HepG2 (cell line): ENCODE data around the gene RAB14. TPM values are rescaled to one million over a fixed set of nuclear protein-coding genes. Genes with fewer than 3 reads are reported as not detected.

Experiments used
- CREB1 ChIP-seq, 2 experiments: fragments of 450-650 bp in 1 of 2; IDR thresholded peaks; 2 replicates each; pipeline ENCODE4 v1.6.1; 2016 to 2017; ENCODE audit warnings: control low read depth in 1 of 2, mild to moderate bottlenecking in 1 of 2, missing compliant biosample characterization in 1 of 2, missing genetic modification characterization in 1 of 2
- HOXA9 ChIP-seq: sonication (generic); formaldehyde crosslinking; IDR thresholded peaks from 2 replicates; pipeline ENCODE4 v1.8.1; 2022; ENCODE audit warnings: missing genetic modification reagents, mild to moderate bottlenecking, moderate library complexity, borderline replicate concordance
- PHF8 ChIP-seq: sonication (generic); formaldehyde crosslinking; IDR thresholded peaks from 2 replicates; pipeline ENCODE4 v1.5.0; 2020; ENCODE audit warnings: missing genetic modification reagents
- TAF15 ChIP-seq: fragments of 200-400 bp; formaldehyde crosslinking; IDR thresholded peaks from one replicate; pipeline ENCODE4 v1.6.1; 2018; ENCODE audit warnings: mild to moderate bottlenecking, low read depth, low read length; ENCODE audit not compliant: poor library complexity, severe bottlenecking
- ZNF101 ChIP-seq: sonication (generic); formaldehyde crosslinking; IDR thresholded peaks from 2 replicates; pipeline ENCODE4 v1.4.0; 2020; ENCODE audit warnings: mild to moderate bottlenecking, low read depth, missing genetic modification reagents, borderline replicate concordance
- ZNF274 ChIP-seq: sonication (generic); formaldehyde crosslinking; IDR thresholded peaks from 2 replicates; pipeline ENCODE4 v1.5.1; 2020; ENCODE audit warnings: mild to moderate bottlenecking, missing genetic modification reagents
- ZNF343 ChIP-seq: sonication (generic); formaldehyde crosslinking; IDR thresholded peaks from 2 replicates; pipeline ENCODE4 v1.4.0; 2020; ENCODE audit warnings: mild to moderate bottlenecking, missing genetic modification reagents
- ZNF354B ChIP-seq: sonication (generic); formaldehyde crosslinking; IDR thresholded peaks from 2 replicates; pipeline ENCODE4 v1.8.0; 2022; ENCODE audit warnings: mild to moderate bottlenecking, missing genetic modification reagents
- ZNF672 ChIP-seq: sonication (generic); formaldehyde crosslinking; IDR thresholded peaks from 2 replicates; pipeline ENCODE4 v1.8.1; 2022; ENCODE audit warnings: missing genetic modification reagents
- polyA plus RNA-seq, 8 experiments: library from polyadenylated mRNA; depleted of rRNA in 3 of 8; stranded (reverse) in 7 of 8; unstranded in 1 of 8; fragments of >200 nt; fragmentation: Illumina TruSeq in 4 of 8; extraction: Trizol in 4 of 8; gene quantifications; 2 replicates each; pipeline versions ENCODE4 v1.2.1 to v1.2.3, GENCODE V29; 2011 to 2016; ENCODE audit warnings: low read depth in 4 of 8, missing spikeins in 1 of 8, mixed read lengths in 1 of 8; ENCODE audit not compliant: insufficient read depth in 1 of 8
- total RNA-seq, 5 experiments: library from RNA; depleted of rRNA; stranded (reverse); fragments of >200 nt; fragmentation: Illumina TruSeq; extraction: Trizol; gene quantifications; 2 replicates each; pipeline ENCODE4 v1.2.3, GENCODE V29; 2016; ENCODE audit warnings: low read depth in 1 of 5
- TF ChIP-seq, protein P1 (sequence below): sonication (generic); formaldehyde crosslinking; IDR thresholded peaks from 2 replicates; pipeline ENCODE4 v1.4.0; 2020; ENCODE audit warnings: mild to moderate bottlenecking, missing genetic modification reagents
- TF ChIP-seq, protein P2 (sequence below): IDR thresholded peaks from 2 replicates; pipeline ENCODE4 v1.6.1; 2012; ENCODE audit warnings: inconsistent platforms
- TF ChIP-seq, protein P3 (sequence below): sonication (generic); formaldehyde crosslinking; IDR thresholded peaks from 2 replicates; pipeline ENCODE4 v1.5.1; 2020; ENCODE audit warnings: mild to moderate bottlenecking, missing genetic modification reagents, borderline replicate concordance
- TF ChIP-seq, protein P4 (sequence below): sonication (generic); formaldehyde crosslinking; IDR thresholded peaks from 2 replicates; pipeline ENCODE4 v1.4.0; 2020; ENCODE audit warnings: missing genetic modification reagents
- TF ChIP-seq, protein P5 (sequence below): sonication (generic); formaldehyde crosslinking; IDR thresholded peaks from 2 replicates; pipeline ENCODE4 v1.4.0; 2020; ENCODE audit warnings: missing genetic modification reagents

The RAB14 gene
- total and polyA plus RNA-seq, 2 of the 13 experiments (the other 11 are each of a cell fraction or from before 2014, with no cell fraction given) = 17.4 to 19.3 TPM

DNA sequence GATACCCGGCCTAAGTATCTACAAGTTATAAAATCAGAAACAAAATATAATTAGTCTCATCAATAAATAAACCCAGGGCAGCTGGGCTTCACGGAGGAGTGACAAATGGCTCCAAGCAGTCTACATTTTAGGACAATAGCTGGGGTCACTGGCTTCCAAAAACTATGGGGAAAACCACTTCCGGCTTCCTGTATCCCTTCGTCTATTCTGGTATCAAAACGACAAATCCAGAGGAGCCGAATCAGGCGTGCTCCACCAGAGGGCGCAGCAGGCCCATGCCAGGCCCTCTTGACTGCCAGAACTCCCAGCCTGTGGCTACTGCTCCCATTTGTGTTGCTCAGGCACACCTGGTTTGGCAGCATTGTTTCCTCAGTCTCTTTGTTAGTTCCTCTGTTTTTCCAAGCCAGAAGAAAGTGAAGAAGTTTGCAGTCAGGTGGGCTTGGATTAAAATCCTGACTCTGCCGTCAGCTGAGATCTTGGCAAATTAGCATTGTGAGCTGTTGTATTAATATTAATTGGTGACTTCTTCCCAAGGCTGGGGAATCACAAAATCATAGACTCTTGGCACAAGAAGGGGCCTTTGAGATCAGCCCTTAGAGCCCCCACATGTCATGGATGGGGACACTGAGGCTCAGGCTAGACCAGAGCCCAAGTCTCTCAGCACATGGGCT is 11.6 kb upstream of the RAB14 start (continued):
- TF ChIP-seq, protein P1, sequence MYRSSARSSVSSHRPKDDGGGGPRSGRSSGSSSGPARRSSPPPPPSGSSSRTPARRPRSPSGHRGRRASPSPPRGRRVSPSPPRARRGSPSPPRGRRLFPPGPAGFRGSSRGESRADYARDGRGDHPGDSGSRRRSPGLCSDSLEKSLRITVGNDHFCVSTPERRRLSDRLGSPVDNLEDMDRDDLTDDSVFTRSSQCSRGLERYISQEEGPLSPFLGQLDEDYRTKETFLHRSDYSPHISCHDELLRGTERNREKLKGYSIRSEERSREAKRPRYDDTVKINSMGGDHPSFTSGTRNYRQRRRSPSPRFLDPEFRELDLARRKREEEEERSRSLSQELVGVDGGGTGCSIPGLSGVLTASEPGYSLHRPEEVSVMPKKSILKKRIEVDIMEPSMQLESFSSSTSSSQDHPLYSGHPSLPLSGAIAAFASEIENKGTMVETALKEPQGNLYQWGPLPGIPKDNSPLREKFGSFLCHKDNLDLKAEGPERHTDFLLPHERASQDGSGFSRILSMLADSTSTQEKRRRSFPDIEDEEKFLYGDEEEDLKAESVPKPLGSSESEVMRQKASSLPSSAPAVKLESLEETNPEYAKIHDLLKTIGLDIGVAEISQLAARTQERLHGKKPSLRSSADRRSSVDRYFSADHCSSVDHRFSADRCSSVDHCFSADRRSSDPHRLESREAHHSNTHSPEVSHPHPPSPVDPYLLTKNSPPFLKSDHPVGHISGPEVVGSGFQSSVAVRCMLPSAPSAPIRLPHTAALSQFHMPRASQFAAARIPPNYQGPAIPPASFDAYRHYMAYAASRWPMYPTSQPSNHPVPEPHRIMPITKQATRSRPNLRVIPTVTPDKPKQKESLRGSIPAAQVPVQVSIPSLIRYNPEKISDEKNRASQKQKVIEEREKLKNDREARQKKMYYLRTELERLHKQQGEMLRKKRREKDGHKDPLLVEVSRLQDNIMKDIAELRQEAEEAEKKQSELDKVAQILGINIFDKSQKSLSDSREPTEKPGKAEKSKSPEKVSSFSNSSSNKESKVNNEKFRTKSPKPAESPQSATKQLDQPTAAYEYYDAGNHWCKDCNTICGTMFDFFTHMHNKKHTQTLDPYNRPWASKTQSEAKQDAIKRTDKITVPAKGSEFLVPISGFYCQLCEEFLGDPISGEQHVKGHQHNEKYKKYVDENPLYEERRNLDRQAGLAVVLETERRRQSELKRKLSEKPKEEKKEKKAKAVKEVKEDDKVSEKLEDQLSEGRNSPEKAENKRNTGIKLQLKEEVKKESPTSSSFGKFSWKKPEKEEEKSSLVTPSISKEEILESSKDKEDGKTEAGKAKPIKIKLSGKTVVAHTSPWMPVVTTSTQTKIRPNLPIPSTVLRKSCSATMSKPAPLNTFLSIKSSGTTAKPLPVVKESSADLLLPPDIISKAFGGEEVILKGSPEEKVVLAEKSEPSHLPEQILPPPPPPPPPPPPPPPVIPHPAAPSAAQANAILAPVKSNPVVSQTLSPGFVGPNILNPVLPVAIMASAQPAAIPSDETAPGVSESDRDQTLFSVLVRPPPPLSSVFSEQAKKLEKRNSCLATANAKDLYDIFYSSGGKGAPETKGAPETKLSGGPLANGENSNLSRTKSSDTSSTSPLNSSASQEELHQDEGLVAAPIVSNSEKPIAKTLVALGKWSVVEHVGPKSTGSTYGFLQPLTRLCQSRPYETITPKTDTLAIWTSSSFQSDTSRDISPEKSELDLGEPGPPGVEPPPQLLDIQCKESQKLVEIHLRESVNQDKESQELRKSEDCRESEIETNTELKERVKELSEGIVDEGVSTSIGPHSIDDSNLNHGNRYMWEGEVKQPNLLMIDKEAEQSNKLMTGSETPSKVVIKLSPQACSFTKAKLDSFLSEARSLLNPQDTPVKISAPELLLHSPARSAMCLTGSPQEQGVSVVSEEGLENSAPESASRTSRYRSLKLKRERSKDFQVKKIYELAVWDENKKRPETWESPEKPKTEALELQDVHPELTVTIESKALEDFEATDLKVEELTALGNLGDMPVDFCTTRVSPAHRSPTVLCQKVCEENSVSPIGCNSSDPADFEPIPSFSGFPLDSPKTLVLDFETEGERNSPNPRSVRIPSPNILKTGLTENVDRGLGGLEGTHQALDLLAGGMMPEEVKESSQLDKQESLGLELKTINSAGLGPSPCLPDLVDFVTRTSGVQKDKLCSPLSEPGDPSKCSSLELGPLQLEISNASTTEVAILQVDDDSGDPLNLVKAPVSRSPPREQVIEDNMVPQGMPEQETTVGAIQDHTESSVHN (CRISPR knock-in tag) = no peak
- peak; percentile 24; the same call in 1 of the 2 replicates for TF ChIP-seq PHF8 (CRISPR knock-in tag)
- TF ChIP-seq ZNF101 (CRISPR knock-in tag) = no peak
- TF ChIP-seq, protein P2, sequence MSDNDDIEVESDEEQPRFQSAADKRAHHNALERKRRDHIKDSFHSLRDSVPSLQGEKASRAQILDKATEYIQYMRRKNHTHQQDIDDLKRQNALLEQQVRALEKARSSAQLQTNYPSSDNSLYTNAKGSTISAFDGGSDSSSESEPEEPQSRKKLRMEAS = peak; percentile 23; the same call in 1 of the 2 replicates
- no peak for TF ChIP-seq CREB1 (IDR thresholded peaks at IDR 0.05)
- TF ChIP-seq CREB1 (CRISPR knock-in tag; IDR thresholded peaks at IDR 0.05) = no peak
- no peak for TF ChIP-seq ZNF354B (CRISPR knock-in tag)
- no peak for TF ChIP-seq HOXA9 (CRISPR knock-in tag)
- TF ChIP-seq, protein P3, sequence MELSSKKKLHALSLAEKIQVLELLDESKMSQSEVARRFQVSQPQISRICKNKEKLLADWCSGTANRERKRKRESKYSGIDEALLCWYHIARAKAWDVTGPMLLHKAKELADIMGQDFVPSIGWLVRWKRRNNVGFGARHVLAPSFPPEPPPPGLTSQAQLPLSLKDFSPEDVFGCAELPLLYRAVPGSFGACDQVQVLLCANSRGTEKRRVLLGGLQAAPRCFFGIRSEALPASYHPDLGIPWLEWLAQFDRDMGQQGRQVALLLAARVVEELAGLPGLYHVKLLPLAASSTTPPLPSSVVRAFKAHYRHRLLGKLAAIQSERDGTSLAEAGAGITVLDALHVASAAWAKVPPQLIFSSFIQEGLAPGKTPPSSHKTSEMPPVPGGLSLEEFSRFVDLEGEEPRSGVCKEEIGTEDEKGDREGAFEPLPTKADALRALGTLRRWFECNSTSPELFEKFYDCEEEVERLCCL (CRISPR knock-in tag) = no peak
- no peak for TF ChIP-seq ZNF343 (CRISPR knock-in tag)
- TF ChIP-seq, protein P4, sequence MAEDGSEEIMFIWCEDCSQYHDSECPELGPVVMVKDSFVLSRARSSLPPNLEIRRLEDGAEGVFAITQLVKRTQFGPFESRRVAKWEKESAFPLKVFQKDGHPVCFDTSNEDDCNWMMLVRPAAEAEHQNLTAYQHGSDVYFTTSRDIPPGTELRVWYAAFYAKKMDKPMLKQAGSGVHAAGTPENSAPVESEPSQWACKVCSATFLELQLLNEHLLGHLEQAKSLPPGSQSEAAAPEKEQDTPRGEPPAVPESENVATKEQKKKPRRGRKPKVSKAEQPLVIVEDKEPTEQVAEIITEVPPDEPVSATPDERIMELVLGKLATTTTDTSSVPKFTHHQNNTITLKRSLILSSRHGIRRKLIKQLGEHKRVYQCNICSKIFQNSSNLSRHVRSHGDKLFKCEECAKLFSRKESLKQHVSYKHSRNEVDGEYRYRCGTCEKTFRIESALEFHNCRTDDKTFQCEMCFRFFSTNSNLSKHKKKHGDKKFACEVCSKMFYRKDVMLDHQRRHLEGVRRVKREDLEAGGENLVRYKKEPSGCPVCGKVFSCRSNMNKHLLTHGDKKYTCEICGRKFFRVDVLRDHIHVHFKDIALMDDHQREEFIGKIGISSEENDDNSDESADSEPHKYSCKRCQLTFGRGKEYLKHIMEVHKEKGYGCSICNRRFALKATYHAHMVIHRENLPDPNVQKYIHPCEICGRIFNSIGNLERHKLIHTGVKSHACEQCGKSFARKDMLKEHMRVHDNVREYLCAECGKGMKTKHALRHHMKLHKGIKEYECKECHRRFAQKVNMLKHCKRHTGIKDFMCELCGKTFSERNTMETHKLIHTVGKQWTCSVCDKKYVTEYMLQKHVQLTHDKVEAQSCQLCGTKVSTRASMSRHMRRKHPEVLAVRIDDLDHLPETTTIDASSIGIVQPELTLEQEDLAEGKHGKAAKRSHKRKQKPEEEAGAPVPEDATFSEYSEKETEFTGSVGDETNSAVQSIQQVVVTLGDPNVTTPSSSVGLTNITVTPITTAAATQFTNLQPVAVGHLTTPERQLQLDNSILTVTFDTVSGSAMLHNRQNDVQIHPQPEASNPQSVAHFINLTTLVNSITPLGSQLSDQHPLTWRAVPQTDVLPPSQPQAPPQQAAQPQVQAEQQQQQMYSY (CRISPR knock-in tag) = no peak
- TF ChIP-seq TAF15 = no peak
- no peak for TF ChIP-seq ZNF274 (CRISPR knock-in tag)
- TF ChIP-seq, protein P5, sequence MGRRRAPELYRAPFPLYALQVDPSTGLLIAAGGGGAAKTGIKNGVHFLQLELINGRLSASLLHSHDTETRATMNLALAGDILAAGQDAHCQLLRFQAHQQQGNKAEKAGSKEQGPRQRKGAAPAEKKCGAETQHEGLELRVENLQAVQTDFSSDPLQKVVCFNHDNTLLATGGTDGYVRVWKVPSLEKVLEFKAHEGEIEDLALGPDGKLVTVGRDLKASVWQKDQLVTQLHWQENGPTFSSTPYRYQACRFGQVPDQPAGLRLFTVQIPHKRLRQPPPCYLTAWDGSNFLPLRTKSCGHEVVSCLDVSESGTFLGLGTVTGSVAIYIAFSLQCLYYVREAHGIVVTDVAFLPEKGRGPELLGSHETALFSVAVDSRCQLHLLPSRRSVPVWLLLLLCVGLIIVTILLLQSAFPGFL (CRISPR knock-in tag) = no peak
- TF ChIP-seq ZNF672 (CRISPR knock-in tag) = no peak
